Stimulated activated CD8-positive, alpha-beta memory T cell treated with anti-CD3 and anti-CD28 coated beads, Interleukin-4, amount 100 ng/mL, for 4 hours (primary cell): ENCODE data around the gene EIF4E.

Source experiments
- DNase-seq, 2 donors: peaks; one replicate each; pipeline ENCODE4 v3.0.0-alpha.2; 2020; ENCODE audit warnings: low read depth in 2 of 2, low spot score in 1 of 2

EIF4E gene, protein sequence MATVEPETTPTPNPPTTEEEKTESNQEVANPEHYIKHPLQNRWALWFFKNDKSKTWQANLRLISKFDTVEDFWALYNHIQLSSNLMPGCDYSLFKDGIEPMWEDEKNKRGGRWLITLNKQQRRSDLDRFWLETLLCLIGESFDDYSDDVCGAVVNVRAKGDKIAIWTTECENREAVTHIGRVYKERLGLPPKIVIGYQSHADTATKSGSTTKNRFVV

DNA sequence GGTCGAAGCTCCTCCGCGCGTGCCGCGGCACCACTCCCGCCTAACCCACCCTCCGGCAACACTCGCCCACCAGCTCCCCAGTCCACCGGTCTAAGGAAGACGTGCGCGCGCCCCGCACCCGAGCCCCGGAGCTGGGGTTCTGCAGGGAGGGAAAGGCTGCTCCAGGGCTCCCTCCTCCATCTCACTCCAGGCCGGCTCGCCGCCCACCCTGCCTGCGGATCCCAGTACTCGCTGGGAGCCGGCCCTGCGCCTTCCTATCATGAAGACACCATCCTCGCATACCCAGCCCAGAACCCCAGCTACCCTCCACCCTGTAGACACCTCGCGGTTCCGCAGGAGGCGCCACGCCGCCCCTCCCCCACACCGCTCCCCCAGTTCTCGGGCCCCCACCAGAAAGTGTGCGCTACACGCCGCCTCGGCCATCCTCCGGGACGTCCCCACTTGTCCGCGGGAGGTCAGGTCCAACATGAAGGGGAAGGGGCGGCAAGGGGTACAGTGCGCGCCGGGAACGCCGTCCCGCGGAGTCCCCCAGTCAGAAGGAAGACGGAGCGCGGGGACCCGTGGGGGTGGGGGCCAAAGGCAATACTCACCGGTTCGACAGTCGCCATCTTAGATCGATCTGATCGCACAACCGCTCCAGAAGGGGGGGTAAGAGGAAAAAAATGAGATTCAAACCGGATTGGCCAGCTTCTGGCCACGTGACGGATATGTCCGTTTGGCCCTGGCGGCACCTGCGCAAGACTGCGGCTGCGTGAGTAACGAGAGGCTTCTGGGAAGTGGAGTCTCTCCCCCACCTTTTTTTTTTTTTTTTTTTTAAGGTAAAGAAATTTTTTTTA, at the start of gene EIF4E:
EIF4E (minus strand) TSS at position 629 of the 836 bp plus-strand sequence; CDS start at position 608, 21 bp downstream.
- peak; percentile 90 to 95 for DNase-seq

DNA sequence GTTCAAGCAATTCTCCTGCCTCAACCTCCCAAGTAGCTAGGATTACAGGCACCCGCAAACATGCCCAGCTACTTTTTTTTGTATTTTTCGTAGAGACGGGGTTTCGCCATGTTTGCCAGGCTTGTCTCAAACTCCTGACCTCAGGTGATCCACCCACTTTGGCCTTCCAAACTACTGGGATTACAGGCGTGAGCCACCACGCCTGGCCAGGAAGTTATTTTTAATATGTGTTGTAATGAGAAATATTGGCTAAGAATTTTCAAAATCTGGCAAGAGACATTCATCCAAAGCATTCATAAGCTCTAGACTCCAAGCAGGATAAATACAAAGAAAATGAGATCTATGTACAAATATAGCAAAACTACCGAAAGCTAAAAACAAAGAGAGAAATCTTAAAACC, 48.6 kb upstream of the EIF4E start:
- DNase-seq: no peak

DNA sequence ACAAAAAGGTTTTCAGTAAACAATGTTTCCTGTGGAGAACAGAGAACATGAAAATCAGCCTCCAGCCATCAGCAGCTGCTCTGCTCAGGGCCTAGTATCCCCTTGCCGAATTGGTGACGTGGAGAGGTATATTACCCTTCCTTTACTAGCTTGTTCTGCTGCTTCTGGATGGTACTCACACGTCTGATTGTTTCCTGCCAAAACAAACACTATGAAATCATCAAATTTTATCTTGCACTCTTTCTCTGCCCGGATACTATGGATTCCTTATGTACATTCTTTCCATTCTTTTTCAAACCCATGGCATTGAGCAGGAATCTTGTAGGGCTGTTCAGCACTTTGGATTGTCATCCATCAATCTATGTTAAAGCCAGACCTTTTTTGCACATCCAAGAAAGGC, 47.8 kb upstream of the EIF4E start:
- no peak for DNase-seq

GRCh38 chr4:98969878-98970785, 41.2 kb upstream of the EIF4E start:
- no peak for DNase-seq

DNA sequence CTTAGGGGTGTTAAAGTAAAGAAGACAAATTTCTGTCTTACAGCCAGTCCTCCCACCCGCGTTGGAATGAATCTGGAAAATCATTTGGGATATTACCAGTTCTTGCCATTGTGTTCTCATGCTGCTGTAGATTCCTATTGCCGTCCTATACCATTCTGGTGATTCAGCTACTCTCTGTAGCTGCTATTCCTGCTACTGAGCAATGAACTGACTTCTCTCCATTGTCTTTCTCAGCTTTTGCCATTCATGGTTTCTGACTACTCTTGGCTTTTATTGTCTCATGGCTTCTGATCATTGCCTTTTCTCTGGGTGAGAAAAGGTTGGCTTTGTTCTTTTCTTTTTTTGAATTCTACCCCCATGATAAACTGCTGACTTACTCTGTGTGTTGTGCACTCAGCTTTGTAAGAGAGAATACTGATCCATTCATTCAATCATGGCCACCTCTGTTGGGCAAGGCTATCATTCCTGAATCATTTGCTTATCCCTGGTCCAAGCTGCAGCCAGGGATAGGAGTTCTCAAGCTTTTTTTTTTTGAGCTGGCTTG, 38.9 kb upstream of the EIF4E start:
- no peak for DNase-seq

DNA sequence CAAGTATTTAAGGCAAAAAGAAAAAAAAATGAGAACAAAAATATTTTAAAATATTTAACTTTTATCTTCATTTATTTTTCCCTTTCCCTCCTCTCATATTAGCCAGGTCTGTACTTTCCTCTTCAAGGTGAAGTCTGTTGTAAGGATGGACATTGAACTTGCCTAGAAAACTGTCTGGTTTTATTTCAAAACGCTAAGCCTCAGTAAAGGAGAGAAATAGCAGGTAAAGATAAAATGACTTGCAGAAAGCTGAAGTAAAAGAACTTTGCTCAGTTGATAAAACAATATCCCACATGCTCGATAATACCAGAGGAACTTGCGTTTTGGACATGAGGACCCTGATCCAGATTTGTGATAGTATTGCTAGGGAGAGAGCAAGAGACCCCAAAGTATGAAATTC, 38.0 kb upstream of the EIF4E start:
- no peak for DNase-seq

DNA sequence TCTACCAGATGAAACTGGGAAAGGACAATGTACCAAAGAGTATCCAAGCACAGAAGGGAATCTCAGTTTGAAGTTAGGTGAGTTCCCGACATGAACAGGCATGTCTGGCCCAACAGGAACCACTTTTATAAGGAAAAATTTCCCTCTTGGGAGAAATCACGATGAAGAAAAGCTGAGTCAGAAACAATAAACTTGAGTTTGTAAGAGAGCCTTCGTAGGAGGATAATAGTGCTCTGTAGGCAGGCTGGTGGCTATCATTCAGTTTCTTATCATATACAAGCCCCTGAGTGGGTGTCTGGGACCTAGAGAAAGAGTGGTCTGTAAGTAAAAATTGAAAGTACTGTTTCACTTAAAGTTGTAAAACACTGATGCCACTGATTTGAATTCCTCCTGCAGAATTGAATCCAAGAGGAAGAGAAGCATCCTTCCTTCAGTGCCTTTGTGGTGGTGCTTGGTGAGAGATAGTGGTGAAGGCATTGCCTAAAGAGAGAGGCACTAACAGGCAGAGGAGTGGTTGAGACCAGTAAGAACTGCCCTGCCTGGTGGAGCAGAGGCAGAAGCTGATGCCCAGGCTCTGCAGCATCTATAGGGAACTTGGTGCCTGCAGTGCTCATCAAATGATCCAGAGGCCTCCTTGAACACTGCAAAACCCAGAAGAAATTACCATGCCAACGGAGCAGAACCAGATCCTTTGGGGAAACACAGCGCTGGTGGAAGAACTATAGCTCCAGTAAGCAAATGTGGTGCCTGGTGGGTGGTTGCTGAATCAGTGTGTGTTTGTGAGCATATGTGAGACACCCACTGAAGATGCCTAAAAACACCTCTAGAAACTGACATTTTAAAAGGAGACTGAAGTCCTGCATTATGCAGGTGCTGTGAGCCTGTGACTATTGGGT, 34.9 kb upstream of the EIF4E start:
- no peak for DNase-seq

- DNase-seq: no peak
Observed at GRCh38 chr4:98961770-98962169, 32.8 kb upstream of the EIF4E start.

- DNase-seq: no peak
Observed at GRCh38 chr4:98959411-98959810, 30.5 kb upstream of the EIF4E start.

DNA sequence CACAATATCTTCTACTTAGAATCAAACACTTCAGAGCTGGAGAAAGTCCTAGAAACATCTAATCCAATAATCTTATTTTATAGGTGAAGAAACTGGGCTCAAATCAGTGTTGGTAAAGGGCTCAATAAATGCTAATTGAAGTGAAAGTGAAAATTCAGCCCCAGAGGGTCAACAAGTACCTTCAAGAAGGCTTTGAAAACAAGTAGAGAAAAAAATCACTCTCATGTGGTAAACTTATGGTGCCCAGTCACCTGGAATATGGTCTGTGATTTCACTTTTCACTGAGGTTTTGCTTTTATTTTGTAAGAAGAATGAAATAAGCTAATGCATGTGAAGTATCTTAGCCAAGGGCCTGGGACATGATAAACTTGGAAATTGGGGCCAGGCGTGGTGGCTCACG, 29.1 kb upstream of the EIF4E start:
- DNase-seq: no peak

- no peak for DNase-seq
Observed at GRCh38 chr4:98955229-98955628, 26.3 kb upstream of the EIF4E start.

DNA sequence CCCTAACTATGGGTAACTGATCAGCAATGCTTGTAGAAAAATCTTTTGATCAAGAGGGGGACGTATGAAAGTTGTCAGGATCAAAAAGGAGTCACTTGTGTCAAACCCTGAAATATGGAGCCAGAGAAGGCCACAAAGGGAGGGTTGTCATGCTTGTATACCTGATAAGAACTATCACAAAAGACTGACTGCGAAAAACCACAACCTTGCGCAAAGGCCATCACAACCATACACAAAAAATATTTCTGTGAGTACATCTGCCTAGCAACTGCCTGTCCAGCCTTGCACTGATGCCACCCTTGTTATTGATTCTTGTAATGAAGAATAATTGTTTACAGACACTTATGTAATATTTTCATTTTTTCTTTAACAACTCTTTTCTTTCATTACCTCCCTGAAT, 22.8 kb upstream of the EIF4E start:
- no peak for DNase-seq

DNA sequence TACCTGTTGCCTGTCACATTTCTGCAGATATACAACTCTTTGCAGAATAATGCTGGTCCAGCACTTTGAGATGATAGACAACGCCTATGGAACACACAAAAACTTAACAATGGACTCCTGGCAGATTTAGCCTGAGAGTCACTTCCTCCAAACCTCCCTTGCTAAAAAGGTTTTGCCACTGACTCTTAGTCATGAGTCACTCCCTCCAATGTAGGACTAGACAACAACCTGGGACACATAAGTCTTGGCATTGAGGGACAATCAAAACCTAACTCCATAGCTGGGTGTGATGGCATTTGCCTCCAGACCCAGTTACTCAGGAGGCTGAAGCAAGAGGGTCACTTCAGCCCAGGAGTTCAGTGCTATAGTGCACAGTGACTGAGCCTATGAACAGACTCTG, 22.0 kb upstream of the EIF4E start:
- DNase-seq: no peak

DNA sequence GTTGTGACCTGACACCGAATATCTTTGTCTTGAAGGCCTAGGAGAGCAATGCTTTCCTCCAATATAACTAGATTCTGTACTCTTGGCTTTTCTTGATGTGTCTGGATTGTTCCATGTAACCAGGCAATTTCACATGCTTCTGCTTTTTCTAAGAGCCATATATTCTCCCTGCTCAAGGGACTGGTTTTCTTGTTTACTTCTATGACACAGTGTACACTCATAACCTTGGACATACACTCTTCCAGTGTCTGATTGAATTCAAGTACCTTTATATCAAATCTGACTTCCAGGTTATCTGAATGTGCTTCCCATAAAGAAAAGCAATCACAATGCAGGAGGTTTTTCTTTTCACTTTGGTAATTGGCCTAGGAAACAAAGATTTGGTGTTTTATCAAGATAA, 17.4 kb upstream of the EIF4E start:
- DNase-seq: no peak

GRCh38 chr4:98945297-98945850, 16.4 kb upstream of the EIF4E start:
- no peak for DNase-seq

- no peak for DNase-seq
Observed at GRCh38 chr4:98939892-98940298, 11.0 kb upstream of the EIF4E start.

GRCh38 chr4:98939438-98939837, 10.5 kb upstream of the EIF4E start:
- no peak for DNase-seq

DNA sequence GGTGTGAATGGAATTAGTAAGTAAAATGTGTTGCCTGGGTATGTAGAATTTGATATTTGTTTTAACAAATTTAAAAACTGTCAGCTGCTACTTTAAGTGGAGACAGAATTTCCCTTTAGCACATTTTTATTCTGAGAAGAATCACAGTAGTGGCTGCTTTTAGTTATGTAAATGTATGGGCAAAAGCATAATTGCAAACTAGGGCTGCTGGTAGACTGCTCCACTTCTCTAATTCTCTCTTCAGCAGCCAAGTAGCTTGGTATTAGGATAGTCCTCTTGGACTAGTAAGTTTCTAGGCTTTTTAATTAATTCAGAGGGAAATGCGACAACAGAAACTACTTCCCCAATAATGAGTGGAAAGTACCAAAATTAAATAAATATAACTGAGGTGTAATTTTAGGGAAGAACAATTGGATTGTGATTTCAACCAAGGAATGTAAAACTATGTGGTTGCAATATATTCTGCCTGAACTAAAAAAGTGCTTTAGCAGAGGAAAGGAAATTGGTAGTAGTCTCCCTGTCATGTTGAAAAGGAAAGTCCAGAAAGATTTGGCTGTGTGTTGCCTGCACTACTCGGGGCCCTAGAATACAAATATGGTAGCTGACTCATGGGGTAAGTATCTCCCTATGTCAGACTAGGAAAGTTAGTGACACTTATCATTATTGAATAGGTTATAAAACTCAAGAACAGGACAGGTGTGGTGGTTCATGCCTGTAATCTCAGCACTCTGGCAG, 9.2 kb upstream of the EIF4E start:
- DNase-seq: no peak

- DNase-seq: no peak
Observed at GRCh38 chr4:98935633-98936032, 6.7 kb upstream of the EIF4E start.
